ENCODE results near the gene ADAMTS2. TPM values are rescaled to one million over a fixed set of nuclear protein-coding genes. Genes with fewer than 3 reads are reported as not detected.

The ADAMTS2 gene
- total RNA-seq, 1 experiment from 2014 or later: 0.60 TPM

- DNase-seq (ENCODE audit: low read depth): no peak
These were observed 66.7 kb downstream of the ADAMTS2 start for GRCh38 chr5:179278546-179278945.

DNA sequence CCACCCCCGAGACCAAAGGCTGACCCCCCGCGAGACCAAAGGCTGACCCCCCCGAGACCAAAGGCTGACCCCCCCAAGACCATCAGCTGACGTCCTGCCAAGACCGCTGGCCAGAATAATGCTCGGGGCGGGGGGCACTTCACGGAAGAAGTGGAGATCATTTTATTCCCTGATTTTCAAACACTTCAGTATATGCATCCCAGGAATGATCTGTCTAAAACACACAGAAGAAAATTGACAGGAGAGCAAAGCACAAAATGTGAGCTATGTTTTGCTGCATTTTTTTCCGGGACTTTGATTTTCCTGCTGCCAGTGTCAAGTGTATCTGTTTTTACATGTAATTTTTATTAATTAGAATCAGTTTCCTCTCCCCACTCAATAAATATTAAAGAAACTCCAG is 67.1 kb downstream of the ADAMTS2 start:
- no peak for DNase-seq (ENCODE audit: low read depth)

DNA sequence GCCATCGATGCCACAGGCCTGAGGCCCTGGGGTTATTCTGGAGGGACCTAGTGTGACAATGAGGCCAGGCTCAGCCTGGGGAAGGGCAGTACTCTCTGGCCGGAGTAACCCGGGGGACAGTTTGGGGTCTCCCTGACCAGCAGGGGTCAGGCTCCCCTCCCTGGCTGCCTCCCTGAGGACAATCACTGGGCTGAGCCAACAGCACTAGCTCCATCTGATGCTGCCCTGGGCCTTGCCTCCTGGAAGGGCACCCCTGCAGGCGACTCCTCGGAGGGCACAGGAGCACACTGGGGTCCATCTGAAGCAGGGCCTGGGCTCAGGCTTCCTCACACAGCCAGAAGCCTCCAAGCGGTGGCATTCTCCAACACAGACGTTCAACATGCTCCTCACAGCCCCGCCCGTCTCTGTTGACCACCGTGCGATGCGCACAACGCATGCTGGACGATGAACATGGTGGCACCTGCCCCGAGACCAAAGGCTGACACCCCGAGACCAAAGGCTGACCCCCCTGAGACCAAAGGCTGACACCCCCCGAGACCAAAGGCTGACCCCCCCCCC is 68.3 kb downstream of the ADAMTS2 start:
- no peak for DNase-seq (ENCODE audit: low read depth)

- DNase-seq (ENCODE audit: low read depth): peak; percentile 81
These were observed 69.1 kb downstream of the ADAMTS2 start for GRCh38 chr5:179275941-179276837.

GRCh38 chr5:179275381-179275878 is 69.8 kb downstream of the ADAMTS2 start:
- no peak for DNase-seq (ENCODE audit: low read depth)

DNA sequence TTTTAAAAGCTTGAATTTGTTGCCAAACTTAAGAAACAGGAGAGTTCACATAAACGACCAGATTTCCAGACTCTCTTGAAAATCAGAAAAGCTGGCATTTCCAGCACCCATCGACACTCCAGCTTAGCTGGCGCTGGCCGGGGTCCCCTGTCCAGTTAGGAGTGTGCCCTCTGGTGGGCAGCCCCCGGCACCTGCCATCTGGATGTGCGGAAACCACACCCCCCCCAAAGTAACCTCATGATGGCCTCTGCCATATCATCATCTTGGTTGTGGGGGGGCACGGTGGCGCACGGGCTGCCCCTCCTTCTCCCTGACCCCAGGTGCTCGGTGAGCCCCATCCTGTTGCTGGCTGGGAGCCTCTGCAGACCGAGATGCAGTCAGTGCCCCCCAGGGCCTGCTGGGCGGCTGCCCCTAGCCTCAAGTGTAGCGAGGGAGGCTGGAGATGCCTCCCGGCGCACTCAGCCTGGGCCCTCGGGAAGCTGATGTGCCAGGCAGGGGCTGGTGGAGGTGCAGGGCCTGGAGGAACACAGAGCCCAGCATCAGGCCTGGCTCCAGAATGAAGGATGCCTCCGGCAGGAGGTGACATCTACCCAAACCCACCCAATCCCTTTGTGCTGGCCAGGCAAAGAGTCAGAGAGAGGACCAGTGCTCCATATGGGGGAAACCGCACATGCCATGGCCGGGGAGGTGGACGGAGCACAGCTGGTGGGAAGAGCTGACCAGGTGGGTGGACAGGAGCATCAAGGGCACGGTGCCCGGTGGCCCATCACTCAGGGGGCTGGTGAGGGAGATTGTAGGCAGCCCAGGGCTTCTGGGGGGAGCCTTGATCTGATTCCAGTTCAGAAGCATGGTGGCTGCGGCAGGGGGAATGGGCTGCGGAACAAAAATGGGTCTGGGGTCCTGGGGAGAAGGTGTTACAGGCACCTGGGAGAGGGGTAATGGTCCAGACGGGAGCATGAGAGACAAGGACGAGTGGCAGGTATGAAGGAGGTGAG is 70.6 kb downstream of the ADAMTS2 start:
- DNase-seq (ENCODE audit: low read depth): no peak

GRCh38 chr5:179273441-179274145 is 71.7 kb downstream of the ADAMTS2 start:
- no peak for DNase-seq (ENCODE audit: low read depth)

- no peak for DNase-seq (ENCODE audit: low read depth)
These were observed 72.2 kb downstream of the ADAMTS2 start for GRCh38 chr5:179273073-179273435.

GRCh38 chr5:179272326-179273072 is 72.8 kb downstream of the ADAMTS2 start:
- DNase-seq (ENCODE audit: low read depth): no peak

- DNase-seq (ENCODE audit: low read depth): no peak
These were observed 73.4 kb downstream of the ADAMTS2 start for GRCh38 chr5:179271821-179272325.

GRCh38 chr5:179271428-179271734 is 73.9 kb downstream of the ADAMTS2 start:
- no peak for DNase-seq (ENCODE audit: low read depth)

DNA sequence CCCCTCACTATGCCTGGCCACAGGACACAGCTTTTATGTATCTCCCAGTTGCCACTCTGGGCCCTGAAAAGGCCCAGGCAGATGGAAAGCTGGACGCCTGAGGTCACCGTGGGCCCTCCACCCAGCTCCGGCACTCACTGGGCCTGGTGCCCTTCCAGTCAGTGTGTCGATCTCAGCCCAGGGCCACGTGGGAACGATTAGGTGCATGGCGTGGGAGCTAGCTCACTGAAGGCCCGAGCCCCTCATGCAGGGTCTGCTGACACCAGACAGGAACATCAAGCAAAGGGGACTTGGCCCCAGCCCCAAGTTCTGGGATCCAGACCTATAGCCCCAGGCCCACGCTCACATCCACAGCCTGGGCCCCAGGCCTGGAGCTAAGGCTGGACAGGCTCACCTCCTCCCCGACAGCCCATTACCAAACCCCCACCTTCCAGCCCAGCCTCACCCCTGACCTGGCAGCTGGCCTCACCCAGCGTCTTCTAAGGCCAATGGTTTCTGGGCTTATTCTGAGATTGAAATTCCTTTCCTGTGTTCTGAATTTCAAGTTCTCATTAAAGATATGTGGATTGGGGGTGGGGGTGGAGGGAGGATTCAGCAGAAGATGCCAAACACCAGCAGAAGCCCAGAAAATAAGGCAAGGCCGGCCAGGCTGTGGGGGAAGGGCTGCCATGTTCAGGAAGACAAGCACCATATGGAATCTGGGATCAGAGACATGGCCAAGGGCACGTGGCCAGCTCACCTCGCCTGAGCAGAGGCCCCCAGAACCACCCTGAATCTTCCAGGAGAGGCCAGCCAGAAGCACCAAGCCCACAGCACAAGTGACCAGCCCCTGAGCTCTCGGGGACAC is 74.5 kb downstream of the ADAMTS2 start:
- peak; percentile 7 for DNase-seq (ENCODE audit: low read depth)

DNA sequence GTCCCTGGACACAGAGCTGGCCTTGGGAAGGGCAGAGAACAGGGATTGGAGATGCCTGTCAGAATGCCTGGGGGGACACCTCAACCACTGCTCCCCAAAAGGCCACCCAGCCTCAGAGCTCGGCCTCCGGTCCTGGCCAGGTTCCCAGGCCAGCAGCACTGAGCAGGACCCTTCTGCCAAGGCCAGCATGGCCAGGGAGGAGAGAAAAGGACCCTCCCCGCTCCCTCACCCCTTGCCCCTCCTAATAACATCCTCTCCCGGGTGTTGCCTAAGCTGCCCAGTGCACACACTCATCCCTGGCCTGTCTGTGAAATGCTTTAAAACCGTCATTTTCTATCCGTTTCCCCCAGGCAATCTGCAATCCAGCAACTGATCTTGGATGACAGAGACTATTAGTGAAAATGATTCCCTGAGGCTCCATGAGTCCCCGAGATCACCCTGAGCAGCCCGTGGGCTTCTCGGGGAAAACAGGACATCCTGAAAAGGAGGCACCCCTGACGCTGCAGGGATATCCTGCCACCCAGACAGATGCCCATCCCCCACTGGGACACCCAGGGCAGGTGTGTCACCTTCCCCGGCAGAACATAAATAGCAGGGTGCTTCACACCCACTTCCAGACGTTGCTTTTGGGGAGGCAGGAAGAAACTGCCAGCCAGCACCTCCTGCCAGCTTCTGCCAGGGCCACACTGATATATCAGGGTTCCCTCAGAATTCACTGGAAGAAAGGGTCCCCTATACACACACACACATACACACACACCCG is 75.3 kb downstream of the ADAMTS2 start:
- DNase-seq (ENCODE audit: low read depth): peak; percentile 30

DNA sequence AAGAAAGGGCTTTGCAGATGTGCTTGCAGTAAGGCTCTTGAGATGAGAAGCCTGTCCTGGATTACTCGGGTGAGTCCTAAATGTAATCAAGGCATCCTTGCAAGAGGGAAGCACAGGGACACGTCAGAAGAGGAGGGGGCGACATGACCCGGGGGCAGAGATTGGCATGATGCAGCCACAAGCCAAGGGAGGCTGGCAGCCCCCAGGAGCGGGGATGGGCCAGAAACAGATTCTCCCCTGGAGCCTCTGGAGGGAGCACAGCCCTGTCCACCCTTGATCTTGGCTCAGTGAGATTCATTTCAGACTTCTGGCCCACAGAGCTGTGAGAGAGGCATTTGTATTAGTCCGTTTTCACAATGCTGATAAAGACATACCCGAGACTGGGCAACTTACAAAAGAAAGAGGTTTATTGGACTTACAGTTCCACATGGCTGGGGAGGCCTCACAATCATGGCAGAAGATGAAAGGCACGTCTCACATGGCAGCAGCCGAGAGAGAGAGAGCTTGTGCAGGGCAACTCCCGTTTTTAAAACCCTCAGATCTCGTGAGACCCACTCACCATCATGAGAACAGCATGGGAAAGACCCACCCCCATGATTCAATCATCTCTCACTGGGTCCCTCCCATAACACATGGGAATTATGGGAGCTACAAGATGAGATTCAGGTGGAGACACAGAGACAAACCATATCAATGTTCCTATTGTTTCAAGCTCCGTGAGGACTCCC is 76.1 kb downstream of the ADAMTS2 start:
- no peak for DNase-seq (ENCODE audit: low read depth)

DNA sequence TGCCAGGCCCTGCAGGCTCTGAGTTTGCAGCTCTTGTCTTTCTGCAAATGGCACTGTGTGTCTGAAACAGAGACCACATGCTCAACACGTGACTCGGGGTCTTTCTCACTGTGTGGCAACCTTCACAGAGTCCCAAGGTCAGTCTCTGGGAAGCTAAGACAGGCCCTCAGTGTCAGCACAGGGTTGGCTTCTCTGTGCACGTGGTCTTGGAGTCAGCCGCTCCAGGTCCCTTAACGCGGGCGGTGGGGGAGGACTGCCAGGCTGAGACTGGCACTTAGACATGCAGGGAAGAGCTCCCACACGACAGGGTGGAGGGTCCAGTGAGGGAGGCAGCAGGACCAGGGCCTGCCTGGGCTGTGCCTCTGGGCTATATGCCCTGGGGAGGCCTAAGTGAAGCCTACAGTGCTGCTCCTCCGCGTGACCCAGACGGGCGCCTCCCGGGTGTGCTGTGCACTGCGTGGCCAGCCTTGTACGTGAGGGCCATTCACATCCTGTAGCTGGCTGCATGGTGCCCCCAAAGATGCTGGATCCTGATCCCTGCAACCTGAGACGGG is 76.8 kb downstream of the ADAMTS2 start:
- no peak for DNase-seq (ENCODE audit: low read depth)

- no peak for DNase-seq (ENCODE audit: low read depth)
These were observed 77.6 kb downstream of the ADAMTS2 start for GRCh38 chr5:179267671-179268083.

DNA sequence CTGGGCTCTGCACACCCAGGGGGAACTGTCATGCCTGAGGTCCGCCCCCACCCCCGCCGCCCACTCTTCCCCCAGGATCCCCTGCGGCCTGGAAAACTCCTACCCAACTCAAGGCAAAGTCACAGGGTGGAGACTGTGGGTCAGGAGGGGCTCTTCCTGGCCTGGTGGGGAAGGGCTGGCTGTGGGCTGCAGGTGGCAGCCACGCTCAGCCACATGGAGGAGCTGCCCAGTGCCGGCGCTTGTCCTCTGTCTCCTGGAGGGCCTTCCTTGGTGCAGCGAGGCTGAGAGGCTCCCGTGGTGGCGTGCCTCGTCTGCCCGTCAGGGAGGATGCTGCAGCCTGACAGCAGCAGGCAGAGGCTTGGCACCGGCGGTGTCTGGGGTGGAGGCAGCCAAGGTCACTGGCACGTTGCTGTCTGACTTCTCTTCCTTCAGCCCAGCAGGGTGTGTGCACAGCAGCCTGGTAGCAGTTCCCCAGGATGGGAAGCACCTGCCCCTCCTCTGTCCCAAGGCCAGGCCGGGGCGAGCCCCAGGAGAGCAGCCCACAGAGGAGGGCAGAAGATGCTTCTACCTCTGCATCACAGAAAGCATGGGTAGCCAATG is 78.1 kb downstream of the ADAMTS2 start:
- no peak for DNase-seq (ENCODE audit: low read depth)

Data from RPMI7951 (cell line).